Endometrial microvascular endothelial cells (primary cell): Measurements from ENCODE around the gene DLG5. TPM values are rescaled to one million over a fixed set of nuclear protein-coding genes. Genes with fewer than 3 reads are reported as not detected.

Source experiments
- in situ Hi-C: cut with HindIII; loops from 2 replicates; pipeline ENCODE4 v1.10.0; 2017; ENCODE audit warnings: low sequenced_read_pairs, low pct_unique_long_range_greater_than_20kb; ENCODE audit errors: inconsistent ontology term
- total RNA-seq: library from RNA; depleted of rRNA; stranded (reverse); fragments of >200 nt; gene quantifications from one replicate; pipeline ENCODE4 v1.2.3, GENCODE V29; 2015; ENCODE audit errors: inconsistent ontology term

The DLG5 gene
- total RNA-seq, 1 donor from 2014 or later: 5.1 TPM

DNA sequence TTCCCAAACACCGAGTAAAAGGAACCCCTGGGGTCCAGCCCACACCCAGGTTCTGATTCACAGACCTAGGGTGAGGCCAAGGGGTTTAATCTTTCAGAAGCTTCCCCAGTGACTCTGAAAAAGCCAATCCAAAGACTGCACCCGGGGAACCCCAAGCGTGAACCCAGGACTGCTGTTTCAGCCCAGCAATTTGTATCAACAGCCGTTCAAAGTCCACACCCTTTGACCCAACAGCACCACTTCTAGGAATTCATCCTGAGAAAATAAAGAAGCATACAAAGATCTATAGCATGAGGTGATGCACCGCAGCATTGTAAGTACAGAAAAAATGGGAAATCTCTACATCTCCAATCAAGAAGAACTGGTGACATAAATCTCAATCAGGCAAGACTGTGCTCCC is 24.4 kb downstream of the DLG5 start:
- in situ Hi-C loops: no loop called here

DNA sequence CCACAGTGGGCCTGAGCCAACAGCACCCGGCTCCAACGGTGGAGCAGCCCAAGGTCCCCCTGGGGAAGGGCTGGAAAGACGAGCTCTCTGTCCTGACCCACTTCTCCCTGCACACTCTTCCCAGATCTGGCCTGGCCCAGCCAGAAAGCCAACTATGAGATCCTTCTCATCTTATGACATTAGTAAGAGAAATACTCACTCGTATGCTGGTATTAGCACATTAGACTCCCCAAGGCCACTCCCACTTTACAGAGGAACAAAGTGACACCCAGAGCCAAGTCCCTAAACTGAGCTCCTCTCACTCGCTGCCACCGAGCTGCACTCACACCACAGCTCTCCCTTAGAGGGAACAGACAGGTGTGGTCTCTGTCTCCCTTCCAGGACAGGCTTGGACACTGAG is 24.8 kb downstream of the DLG5 start:
- in situ Hi-C loops: no loop called here

DNA sequence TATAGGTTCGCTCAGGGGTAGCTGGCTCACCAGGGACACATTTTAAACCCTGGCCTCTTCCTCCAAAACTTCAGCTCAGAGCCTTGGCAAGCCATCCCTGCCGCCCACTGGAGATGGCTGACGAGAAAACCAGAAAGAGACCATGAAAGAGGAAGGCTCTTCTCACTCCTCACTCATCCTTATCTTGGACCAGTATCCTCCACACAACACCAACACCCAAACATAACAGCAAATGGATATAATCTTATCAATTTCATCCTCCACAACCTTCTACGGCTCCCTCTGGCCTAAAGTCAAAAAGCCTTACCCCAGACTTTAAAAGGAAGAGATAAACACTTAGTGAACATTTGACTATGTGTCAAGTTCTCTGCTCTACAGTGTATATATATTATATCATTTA is 26.9 kb downstream of the DLG5 start:
- in situ Hi-C loops: no loop called here

DNA sequence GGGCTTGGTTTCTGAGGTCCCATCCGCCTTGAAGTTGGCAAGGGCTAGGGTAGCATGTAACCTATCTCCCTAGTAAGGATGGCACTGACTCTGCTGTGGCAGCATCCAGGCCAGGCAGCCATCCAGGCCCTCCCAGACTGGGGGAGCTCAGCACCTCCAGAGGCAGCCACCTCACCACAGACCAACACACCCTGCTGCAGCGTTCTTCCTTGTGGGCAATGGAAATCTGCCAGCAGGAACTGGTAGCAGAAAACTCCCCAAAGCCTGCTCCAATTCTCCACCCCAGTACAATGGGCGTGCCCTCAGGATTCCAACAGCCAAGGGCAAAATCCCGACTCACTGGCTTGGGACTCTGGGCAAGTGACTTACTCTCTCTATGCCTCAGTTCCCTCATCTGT is 27.5 kb downstream of the DLG5 start:
- in situ Hi-C loops: no loop called here

DNA sequence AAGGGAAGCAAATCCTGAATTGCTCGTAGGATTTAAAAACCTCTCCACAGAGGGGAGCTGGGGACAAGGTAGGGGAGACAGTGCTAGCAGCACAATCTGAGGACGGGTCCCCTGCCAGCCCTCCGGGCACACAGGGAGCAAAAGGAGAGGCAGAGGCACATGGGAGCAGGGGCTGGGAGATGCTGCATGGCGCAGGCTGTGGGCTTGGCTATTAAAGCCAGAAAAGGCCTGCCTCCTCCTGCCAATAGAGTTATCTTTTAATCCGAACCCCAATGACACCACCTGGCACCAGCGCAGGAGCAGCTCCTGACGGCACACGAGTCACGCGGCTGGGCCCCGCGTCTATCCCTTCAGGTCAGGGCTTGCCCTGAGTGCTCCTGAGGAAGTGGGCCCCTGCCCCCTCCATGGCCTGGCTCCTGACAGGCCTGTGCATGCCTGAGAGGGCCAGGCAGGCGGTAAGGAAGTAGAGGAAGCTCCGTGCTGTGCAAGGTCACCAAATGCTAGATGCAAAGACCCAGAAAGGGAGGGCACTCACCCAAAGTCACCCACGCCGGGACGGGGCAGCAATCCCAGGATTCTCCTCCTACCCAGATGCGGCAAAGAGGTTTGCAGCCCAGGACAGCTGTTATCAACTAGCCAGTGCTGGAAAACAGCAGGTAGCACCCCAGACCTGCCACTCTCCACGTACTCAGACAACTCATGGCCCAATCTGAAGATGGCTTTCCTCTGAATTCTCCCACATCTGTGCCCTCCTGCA is 28.1 kb downstream of the DLG5 start:
- in situ Hi-C loops: no loop called here

DNA sequence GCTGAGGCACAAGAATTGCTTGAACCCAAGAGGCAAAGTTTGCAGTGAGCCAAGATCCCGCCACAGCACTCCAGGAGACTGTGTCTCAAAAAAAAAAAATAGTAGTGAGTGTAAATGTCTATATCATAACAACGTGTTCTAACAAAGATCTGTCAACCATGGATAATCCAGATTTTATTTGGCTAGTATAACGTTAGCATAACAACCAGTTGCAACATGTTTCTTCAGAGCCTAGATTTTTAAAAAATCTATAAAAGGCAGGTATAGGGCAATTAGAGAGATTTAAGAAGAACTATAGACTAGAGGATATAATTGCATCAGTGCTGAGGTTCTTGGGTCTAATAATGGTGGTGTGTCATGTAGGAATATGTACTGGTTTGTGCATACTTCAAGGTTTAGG is 30.5 kb downstream of the DLG5 start:
- in situ Hi-C loops: no loop called here

DNA sequence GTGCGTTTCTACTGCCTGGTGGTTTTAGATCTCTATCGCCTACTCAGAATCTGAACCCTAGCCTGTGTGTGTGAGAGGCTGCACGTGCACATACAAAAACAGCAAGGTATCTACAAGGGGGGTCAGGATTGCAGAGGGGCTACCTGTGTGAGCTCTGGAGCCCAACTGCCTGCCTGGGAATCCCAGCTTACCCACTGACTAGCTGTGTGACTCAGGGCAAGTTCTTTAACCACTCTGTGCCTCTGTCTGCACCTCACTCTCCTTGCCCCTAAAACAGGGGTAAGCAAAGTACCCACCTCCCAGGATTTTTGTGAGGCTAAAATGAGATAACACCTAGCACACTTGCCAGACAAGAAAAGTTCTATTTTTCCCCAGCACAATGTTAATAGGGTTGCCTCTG is 32.5 kb downstream of the DLG5 start:
- in situ Hi-C loops: no loop called here

DNA sequence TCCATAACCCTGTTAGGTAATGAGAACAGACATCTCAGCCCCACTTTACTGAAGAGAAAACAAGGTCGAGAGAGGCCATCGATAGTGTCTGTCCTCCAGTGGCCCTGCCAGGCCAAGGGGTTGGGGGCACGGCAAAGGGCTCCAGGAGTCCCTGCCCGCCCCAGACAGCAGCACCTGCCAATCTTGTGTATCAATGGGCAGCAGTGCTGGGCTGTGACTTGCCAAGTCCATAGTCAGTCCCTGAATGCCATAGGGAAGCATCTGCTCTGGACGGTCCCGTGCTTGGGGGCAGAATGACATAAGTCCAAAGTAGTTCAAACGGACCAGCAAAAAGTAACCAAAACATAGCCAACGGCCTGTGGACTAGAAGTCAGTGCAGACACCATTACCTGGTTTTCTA is 33.2 kb downstream of the DLG5 start:
- in situ Hi-C loops: no loop called here

DNA sequence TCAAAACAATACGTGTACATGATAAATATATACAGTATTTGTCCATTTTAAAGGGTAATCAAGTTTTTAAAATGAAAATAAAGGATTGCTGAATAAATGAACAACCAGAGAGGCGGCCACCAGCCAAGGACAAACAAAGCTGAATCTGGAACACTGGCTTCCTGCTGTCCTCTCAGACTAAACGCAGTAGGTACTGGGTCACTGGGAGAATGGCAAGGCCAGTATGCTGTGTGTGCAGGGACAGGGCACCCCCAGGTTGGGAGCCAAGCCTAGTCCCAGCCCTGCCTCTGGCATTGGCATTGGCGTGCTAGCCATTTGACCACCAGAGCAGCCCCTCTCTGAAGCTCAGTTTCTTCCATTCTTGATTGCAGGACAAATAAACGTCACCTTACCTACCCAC is 33.8 kb downstream of the DLG5 start:
- in situ Hi-C loops: no loop called here

DNA sequence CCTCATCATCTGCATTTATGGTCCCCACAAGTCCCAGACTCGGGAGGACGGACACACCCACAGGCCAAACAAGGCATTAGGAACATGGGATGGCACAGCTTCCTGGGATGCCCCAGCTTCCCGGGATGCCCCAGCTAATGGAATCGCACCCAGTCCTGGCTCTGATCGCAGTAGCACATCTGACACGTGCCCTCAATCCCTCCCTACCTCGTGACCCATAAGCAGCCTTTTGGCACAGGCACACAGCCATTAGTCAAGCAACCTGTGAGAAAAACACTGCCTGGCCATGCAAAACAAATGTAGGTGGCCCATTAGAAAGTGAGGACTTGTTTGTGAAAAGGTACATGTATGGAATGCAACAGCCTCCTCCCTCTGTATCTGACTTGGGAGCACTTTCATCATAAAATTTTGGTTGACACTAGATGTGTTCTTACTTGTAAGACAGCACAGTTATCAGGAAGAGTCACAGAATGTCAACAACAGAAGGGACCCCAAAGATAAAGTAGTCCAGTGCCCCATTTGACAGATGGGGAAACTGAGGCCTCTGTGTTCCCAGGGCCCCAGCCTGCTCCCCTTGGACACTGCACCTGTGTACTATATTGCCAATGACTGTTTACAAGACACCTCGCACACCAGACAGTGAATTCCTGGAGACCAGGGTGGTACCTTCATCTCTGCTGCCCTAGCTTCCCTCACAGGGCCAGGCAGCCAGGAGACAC is 34.4 kb downstream of the DLG5 start:
- in situ Hi-C loops: no loop called here

DNA sequence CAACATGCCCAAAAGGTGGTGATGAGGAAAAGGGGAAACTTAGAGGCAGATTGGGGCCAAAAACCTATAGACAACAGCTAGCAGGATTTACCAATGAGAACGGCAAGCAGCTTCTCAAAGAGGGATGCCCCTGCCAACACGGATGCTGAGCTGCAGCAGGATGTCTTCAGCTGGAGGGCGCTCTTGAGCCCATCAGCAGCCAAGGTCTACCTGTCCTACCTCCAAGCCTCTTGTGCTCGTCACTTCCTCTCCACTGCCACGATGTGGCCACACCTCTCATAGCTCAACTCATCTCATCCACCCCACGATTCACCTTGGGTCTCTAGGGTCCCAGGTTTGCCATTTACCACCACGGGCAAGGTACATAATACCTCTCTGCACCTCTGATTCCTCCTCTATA is 36.5 kb downstream of the DLG5 start:
- in situ Hi-C loops: no loop called here

DNA sequence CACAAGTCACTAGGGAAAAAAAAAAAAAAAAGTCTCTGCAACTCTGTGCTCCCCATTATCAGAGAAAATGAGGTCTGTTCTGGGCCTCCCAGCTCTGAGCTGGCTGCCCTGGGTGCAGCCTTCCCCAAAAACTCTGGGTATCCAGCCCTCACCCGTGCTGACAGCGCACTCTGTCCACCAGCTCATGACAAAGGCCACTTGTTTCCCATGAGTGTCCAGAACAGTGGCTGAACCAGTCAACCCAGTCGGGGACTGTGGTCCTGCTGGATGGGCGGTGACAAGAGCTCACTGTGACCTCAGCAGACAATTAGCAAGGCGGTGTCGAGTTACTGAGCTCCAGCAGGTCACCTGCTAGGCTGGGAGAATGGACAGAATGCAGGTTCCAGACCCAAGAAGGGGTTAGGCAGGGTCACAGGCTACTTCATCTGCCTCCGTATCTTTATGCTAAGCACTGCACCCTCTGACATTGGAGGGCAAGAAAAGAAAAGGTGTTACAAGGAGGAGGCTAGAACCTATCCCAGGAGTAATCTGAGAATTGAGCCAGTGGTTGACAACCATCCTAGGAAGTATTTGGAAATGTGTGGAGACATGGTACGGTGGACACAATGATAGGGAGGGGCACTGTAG is 37.2 kb downstream of the DLG5 start:
- in situ Hi-C loops: no loop called here

DNA sequence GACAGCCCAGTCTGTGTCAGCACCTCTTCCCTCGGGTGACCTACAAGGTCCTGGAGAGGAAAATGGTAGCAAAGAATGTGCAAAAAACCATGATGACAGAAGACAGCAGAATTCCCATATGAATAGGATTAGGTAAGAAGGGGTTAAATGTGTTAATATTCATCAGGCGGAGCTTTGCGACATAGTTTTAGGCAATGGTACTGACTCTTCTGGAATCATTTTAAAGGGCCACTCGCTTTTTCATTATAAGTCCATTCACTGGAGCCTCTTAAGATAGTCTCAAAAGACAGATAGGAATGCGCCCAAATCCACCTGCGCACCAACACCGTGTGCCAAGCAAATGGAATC is 38.2 kb downstream of the DLG5 start:
- in situ Hi-C loops: no loop called here

DNA sequence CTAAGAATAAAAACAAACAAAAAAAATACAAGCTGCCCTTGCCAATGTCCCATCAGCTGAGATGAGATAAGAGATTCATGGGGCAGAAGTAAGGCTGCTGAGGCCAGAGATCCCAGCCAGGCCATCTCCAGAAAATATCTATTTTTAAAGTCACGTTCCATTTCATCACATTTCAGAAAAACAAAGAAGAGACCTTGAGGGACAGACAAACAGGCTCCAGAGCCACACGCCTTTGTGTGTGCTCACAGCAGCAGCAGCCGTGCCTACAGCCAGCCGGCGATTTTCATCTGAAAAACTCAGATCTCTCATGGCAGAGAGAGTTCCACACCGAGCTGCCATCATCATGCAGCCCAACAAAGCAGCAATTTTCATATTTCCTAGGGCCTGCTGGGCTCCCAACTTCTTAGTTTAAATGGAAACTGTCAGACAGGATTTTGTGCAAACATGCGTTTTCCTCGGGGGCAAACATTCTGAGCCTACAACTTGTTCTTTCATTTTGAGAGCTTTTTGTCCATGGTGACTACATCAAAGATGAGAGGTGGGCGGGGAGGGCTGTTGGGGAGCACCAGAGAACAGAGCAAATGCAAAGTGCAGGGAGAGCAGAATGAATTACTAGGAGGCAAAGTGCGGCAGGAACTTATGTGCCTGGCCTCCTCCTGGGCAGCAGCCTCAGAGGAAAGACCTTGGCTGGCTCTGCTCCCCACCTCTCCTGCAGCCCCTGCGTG is 38.8 kb downstream of the DLG5 start:
- in situ Hi-C loops: no loop called here

DNA sequence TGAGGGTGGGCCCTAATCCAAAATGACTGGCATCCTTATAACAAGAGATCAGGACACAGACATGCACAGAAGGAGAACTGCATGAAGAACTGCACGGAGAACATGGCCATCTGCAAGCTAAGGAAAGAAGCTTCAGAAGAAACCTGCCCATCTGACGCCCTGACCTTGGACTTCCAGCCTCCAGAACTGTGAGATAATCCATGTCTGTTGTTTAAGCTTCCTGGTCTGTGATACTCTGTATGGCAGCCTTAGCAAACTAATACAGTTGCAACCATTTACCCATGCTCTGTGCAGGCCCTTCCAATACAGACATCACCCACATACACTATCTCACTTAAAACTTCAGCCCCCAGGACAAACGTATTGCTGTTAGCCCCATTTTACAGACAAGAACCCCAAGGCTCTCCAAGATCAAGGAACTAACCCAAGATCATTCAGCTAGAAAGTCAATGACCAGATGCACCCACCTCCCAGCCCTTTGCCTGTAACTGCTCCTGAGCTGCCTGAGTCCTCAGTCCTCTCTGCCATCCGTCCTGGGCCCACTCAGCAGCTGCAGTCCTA is 39.7 kb downstream of the DLG5 start:
- in situ Hi-C loops: no loop called here

DNA sequence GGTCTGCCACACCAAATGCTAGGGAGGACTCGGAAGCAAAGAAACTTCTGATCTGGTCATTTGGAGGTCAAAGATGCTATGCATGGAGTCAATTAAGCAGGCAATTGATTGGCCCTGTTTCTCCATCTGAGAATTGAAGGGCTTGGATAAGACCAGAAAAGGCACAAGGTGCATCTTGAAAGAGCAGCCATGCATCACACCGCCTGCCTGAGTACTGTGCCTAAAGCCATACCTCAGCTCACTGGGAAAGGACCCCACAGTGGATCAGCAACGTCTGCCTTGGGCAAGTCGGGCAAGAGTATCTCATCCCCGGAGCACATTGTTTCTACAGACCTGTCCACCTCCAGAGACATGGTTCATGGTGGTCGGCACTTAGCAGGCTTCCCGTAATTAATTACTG is 42.4 kb downstream of the DLG5 start:
- in situ Hi-C loops: no loop called here

DNA sequence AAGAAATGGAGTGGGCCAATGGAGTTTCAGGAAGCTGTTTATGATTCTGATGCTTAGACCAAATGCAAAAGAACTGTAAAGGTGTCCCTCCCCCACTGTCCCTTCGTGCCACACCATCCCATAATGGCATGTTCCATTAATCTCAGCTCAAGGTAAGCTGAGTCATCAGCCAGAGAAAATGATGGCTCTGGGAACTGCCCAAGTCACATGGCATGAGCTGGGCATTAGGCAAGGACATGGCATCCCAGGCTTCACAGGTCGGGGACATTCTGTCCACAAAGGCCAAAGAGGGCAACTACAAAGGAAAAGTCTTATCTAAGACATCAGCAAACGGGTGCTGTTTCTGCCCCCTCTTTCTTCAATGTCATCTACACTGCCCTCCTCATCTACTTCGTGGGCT is 44.9 kb downstream of the DLG5 start:
- in situ Hi-C loops: no loop called here

DNA sequence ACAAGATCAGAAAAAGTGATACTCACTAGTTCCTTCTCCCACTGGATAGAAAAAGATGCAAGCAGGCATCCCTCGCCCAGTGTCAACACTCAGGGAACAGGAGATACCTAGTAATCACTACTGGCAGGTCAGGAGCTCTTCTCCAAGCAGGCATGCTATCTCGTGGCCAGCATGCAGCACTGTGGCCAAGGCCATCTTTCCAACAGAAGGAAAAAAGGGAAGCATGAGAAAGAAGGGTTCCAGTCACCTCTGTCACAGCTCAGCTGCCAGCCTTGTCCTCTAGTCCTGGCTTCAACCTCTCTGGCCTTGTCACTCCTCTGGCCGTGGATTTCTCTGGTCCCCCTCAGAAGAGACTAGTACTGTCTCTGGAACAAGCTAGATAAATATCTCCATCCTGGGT is 45.3 kb downstream of the DLG5 start:
- in situ Hi-C loops: no loop called here

DNA sequence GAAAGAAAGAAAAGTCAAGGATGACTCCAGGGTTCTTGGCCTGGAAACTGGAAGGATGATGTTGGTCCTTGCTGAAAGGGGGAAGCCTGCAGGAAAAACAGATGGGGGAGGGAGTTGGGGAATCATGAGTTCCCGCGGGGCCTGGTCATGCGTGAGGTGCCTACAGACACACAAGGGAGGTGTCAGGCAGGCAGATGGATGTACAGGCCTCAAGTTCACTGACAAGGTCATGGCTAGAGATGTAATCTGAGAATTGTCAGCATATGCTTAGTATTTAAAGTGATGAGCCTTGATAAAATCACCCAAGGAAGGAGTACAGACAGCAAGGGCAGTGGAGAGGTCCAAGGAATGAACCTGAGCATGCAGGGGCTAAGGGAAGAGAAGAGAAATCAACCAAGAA is 46.8 kb downstream of the DLG5 start:
- in situ Hi-C loops: no loop called here
